ENCODE data around the gene YIPF2. TPM values are rescaled to one million over a fixed set of nuclear protein-coding genes. Genes with fewer than 3 reads are reported as not detected.

The YIPF2 gene
- polyA plus RNA-seq, 1 of the 3 experiments (the other 2 are of a cell fraction) = 61.3 TPM

DNA sequence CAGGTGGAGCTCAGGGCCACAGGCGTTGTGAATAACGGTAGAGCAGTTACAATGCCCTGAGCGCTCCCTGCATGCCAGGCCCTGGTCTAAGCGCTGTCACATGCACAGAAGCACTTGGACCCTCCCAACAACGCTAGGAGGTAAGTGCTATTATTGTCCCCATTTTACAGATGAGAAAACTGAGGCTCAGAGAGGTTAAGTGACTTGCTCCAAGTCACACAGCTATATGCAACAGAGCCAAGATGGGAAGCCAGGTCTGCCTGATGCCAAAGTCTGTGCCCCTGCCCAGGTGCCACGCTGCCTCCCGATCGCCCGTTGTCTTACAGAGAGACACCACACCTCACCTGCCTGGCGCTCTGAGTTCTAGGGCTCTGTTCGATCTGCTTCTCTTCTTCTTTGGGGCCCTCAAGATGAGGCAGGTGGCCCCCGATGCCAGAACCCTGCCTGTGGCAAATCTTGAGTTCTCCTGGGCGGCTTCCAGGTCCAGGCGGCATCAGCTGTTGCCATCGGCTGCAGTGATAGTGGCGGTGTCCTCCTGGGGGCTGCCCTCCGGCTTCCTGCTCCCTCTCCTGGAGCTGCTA, 20.0 kb downstream of the YIPF2 start:
- POLR2A ChIA-PET = no interaction called here
- Histone ChIP-seq H3K79me2 (ENCODE audit: insufficient read depth) (peaks cover 16% of the 10 kb centered on the region; the same call in 1 of the 2 replicates), H3K27ac (ENCODE audit: low read depth in 2 of 2, low read length in 1 of 2) (no peak overlapping the region), H3K27me3 (ENCODE audit: insufficient read depth) (no peaks in the 10 kb centered on the region), H3K9me3 (no peaks in the 10 kb centered on the region), H3K4me1 (ENCODE audit: control insufficient read depth in 1 of 2, insufficient read depth in 2 of 2, low read depth in 1 of 2, low read length in 1 of 2) (no peaks in the 10 kb centered on the region), H3F3A (replicated peaks; ENCODE audit: insufficient read depth) (no peaks in the 10 kb centered on the region), H3K9ac (no peak overlapping the region), H3K4me3 (ENCODE audit: low read depth in 2 of 2, low read length in 1 of 2) (no peak overlapping the region), H2AFZ (ENCODE audit: low read depth) (no peak overlapping the region), H4K20me1 (ENCODE audit: insufficient read depth) (peaks cover 6% of the 10 kb centered on the region; the same call in 1 of the 2 replicates), H3K4me2 (no peak overlapping the region), H3K9me2 (no peaks in the 10 kb centered on the region), H3K36me3 (replicated peaks in 1 of 2; ENCODE audit: control insufficient read depth in 1 of 2, insufficient read depth in 2 of 2, low read length in 1 of 2) (peaks cover 5 to 30% of the 10 kb centered on the region in 2 experiments)
- TF ChIP-seq, protein P1, sequence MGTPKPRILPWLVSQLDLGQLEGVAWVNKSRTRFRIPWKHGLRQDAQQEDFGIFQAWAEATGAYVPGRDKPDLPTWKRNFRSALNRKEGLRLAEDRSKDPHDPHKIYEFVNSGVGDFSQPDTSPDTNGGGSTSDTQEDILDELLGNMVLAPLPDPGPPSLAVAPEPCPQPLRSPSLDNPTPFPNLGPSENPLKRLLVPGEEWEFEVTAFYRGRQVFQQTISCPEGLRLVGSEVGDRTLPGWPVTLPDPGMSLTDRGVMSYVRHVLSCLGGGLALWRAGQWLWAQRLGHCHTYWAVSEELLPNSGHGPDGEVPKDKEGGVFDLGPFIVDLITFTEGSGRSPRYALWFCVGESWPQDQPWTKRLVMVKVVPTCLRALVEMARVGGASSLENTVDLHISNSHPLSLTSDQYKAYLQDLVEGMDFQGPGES (IDR thresholded peaks at IDR 0.05; ENCODE audit: low read depth, low read length) = no peak
- TF ChIP-seq GABPA (IDR thresholded peaks at IDR 0.05; ENCODE audit: low read depth) (no peak), ELF1 (IDR thresholded peaks at IDR 0.05) (no peak), EZH2phosphoT487 (IDR thresholded peaks at IDR 0.05; ENCODE audit: borderline replicate concordance, low read depth) (no peak), FOXJ3 (CRISPR knock-in tag; IDR thresholded peaks at IDR 0.05) (no peak), TEAD4 (IDR thresholded peaks at IDR 0.05; ENCODE audit: borderline replicate concordance, insufficient read depth) (no peak), RXRA (IDR thresholded peaks at IDR 0.05; ENCODE audit: borderline replicate concordance, low read depth) (no peak), NFIC (IDR thresholded peaks at IDR 0.05; ENCODE audit: borderline replicate concordance) (no peak), TCF12 (IDR thresholded peaks at IDR 0.05) (no peak), GATA2 (CRISPR knock-in tag; IDR thresholded peaks at IDR 0.05) (no peak), NRF1 (IDR thresholded peaks at IDR 0.05; ENCODE audit: low read depth, low read length) (no peak), FOXM1 (IDR thresholded peaks at IDR 0.05; ENCODE audit: low read depth) (no peak)
- TF ChIP-seq, protein P2, sequence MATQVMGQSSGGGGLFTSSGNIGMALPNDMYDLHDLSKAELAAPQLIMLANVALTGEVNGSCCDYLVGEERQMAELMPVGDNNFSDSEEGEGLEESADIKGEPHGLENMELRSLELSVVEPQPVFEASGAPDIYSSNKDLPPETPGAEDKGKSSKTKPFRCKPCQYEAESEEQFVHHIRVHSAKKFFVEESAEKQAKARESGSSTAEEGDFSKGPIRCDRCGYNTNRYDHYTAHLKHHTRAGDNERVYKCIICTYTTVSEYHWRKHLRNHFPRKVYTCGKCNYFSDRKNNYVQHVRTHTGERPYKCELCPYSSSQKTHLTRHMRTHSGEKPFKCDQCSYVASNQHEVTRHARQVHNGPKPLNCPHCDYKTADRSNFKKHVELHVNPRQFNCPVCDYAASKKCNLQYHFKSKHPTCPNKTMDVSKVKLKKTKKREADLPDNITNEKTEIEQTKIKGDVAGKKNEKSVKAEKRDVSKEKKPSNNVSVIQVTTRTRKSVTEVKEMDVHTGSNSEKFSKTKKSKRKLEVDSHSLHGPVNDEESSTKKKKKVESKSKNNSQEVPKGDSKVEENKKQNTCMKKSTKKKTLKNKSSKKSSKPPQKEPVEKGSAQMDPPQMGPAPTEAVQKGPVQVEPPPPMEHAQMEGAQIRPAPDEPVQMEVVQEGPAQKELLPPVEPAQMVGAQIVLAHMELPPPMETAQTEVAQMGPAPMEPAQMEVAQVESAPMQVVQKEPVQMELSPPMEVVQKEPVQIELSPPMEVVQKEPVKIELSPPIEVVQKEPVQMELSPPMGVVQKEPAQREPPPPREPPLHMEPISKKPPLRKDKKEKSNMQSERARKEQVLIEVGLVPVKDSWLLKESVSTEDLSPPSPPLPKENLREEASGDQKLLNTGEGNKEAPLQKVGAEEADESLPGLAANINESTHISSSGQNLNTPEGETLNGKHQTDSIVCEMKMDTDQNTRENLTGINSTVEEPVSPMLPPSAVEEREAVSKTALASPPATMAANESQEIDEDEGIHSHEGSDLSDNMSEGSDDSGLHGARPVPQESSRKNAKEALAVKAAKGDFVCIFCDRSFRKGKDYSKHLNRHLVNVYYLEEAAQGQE (IDR thresholded peaks at IDR 0.05; ENCODE audit: low read depth, low read length) = no peak
- TF ChIP-seq, protein P3, sequence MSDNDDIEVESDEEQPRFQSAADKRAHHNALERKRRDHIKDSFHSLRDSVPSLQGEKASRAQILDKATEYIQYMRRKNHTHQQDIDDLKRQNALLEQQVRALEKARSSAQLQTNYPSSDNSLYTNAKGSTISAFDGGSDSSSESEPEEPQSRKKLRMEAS (IDR thresholded peaks at IDR 0.05; ENCODE audit: low read depth) = no peak
- TF ChIP-seq, protein P4, sequence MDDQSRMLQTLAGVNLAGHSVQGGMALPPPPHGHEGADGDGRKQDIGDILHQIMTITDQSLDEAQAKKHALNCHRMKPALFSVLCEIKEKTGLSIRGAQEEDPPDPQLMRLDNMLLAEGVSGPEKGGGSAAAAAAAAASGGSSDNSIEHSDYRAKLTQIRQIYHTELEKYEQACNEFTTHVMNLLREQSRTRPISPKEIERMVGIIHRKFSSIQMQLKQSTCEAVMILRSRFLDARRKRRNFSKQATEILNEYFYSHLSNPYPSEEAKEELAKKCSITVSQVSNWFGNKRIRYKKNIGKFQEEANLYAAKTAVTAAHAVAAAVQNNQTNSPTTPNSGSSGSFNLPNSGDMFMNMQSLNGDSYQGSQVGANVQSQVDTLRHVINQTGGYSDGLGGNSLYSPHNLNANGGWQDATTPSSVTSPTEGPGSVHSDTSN (IDR thresholded peaks at IDR 0.05) = no peak
- TF ChIP-seq, protein P5, sequence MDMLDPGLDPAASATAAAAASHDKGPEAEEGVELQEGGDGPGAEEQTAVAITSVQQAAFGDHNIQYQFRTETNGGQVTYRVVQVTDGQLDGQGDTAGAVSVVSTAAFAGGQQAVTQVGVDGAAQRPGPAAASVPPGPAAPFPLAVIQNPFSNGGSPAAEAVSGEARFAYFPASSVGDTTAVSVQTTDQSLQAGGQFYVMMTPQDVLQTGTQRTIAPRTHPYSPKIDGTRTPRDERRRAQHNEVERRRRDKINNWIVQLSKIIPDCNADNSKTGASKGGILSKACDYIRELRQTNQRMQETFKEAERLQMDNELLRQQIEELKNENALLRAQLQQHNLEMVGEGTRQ (IDR thresholded peaks at IDR 0.05; ENCODE audit: borderline replicate concordance, low read depth, low read length) = no peak
- WGBS (ENCODE audit: low lambda C conversion rate) = 98% methylated on average over 11 of the region's 17 CpGs
- DNase-seq = no peak
- CTCF ChIA-PET = interaction anchor here (0.8 to 1.5 kb wide), 4 partner anchors 10 to 37 kb away, joined by 3 to 6 read pairs (median 4); no protein-coding TSS in a partner anchor
